IMR-90 (cell line): Measurements from ENCODE around the gene NOS2.

Experiments used
- CTCF ChIP-seq: conservative IDR thresholded peaks from 2 replicates; pipeline ENCODE4 v1.5.1; 2012; ENCODE audit warnings: mild to moderate bottlenecking, low read depth, low read length, improper control_type of control experiment
- MXI1 ChIP-seq: IDR thresholded peaks from 2 replicates; pipeline ENCODE4 v1.6.1; 2012; ENCODE audit warnings: low read depth, mild to moderate bottlenecking, low read length, moderate library complexity, borderline replicate concordance
- RFX5 ChIP-seq: IDR thresholded peaks from 2 replicates; pipeline ENCODE4 v1.8.0; 2012; ENCODE audit warnings: low read depth, mild to moderate bottlenecking, low read length, moderate library complexity
- USF2 ChIP-seq: fragments of 150-350 bp; IDR thresholded peaks from 2 replicates; pipeline ENCODE4 v1.6.1; 2017; ENCODE audit warnings: mild to moderate bottlenecking, antibody characterized with exemption, low read length, low read depth

- TF ChIP-seq CTCF = no peak
- no peak for TF ChIP-seq RFX5
- TF ChIP-seq MXI1 = no peak
- no peak for TF ChIP-seq USF2
These were observed 35.7 kb downstream of the NOS2 start for GRCh38 chr17:27764589-27764988.
